Left renal cortex interstitium (tissue), 4 donors: ENCODE measurements around the gene CPXM2. TPM values are rescaled to one million over a fixed set of nuclear protein-coding genes. Genes with fewer than 3 reads are reported as not detected.
"Not testable (repeated sequence)": the region's sequence is repeated elsewhere in the genome, so short reads cannot be mapped to it uniquely, and the experiment has no call there.

Source experiments
- DNase-seq, 4 donors: peaks; one replicate each; pipeline ENCODE4 v3.0.0-alpha.2; 2013; ENCODE audit warnings: low read depth in 4 of 4, low spot score in 2 of 4, missing footprints in 1 of 4
- polyA plus RNA-seq, 4 donors: library from polyadenylated mRNA; unstranded; fragments of 120-200 nt; gene quantifications; one replicate each; pipeline ENCODE4 v1.2.1, GENCODE V29; 2013; ENCODE audit not compliant: insufficient read length in 4 of 4

CPXM2 gene
- polyA plus RNA-seq, 4 donors: 4.6 to 6.7 (median 5.5) TPM

DNA sequence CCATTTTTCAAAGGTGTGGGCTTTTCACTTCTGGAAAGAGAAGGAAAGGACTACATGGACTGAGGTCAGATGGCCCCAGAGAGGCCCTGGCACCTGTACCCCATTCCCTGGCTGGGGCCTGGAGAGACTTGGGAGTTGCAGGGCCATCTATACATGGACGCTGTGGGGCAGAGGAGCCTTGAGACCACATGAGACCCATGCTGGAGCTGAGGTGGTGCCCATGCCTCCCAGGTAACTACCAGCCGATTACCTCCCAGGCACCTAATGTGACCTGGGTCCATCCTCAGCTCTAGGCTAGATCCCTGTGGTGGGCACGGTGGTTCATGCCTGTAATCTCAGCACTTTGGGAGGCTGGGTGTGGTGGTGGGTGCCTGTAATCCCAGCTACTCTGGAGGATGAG lies 144.2 kb downstream of the CPXM2 start:
- DNase-seq: no peak

DNA sequence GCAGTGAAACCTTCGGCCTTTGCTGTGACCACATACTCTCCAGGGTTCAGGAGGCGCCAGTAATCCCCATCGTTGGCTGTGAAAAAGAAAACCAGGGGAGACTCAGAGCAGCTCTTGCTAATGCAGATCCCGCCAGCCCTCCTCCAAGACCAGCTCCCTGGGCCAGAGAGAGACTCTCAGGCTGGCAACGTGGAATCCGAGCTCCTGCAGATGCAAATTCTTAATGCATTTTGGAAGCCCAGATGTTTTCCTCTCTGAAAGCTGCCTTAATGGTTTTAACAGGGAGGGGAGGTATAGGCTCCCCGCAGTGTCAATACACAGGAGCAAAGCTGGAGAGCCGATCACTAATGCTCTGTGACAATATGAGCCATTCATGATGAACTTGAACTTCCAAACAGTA lies 144.7 kb downstream of the CPXM2 start:
- no peak for DNase-seq

DNA sequence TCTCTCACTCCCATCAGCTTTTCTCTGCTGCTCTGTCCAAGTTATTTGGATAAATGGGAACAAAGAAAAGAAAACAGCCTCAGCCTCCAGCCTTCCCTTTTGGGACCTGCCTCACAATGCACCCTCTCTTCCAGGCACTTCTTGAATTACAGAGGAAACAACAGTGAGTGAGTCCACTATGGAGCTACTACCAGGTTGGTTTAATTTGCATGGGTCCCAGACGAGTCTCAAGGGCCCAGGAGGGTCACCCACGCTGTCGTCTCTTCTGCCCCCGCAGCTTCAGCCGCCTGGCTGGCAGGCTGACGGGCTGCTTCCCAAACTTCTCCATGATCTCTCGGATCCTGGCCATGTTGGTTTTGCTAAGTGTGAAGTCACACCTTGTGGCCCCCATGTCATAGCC lies 145.1 kb downstream of the CPXM2 start:
- no peak for DNase-seq

DNA sequence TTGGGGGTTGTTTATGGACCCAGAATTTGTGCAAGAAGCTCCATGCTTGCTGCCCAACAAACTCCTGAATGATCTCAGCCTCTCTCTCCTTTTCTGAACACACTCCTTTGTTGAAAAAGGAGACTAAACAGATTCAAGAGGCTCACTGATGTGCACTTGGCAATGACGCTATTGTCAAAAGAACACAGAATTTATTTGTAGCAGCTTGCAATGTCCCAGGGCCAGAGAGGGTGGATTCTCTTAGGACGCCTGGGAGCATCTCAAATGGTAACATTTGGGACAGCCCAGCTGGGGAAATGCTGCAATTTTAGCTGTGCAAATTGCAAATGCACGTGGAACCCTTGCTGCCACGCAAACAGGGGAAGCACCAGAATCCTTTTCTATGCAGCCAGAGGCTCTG lies 145.5 kb downstream of the CPXM2 start:
- DNase-seq: no peak

DNA sequence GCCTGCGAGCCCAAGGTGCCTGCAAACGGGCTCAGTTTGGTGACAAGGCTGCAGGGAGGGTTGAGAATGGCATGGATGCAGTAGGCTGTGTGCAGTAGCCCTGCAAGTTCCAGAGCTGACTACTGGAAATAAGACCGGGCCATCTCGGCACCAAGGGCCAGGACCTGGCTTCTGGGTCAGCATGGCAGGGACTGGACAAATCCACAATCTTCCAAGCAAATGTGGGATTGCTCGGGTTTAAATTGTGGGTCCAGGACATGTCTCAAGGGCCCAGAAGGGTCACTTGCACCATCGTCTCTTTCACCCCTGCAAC lies 147.4 kb downstream of the CPXM2 start:
- DNase-seq: no peak

DNA sequence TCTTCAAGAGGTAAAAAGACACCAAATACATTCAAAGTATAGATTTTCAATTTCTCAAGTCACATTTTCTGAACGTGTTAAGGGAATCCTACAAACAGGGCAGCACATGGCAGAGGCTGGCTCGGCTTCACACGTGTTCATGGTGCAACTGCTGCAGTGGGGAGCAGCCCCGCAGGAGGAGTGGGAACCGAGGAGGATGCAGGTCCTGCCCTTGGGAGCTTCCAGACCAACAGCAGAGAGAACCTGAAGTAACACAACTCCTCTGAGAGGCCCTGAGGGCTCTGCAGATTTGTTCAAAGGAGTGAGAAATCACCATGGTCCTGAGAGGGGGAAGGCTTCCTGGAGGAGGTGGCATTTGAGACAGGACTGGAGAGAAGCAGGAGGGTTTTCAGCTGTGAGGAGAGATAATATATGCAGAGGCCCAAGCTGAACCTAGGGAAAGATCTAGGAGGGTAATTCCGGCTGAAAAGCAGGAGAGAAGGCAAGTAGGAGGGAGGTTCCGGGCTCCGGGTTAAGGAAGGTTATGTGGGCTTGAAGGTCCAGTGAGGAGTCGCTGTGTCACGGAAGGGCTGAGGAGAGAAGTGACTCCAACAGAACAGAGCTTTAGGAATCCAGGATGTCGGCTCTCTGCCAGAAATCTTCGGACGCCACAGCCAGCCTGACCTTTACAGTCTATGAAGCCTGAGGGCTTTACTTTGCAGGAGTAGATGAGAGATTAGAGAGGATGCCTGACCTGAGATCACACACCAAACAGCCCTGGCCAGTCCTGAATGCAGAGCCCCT lies 148.0 kb downstream of the CPXM2 start:
- DNase-seq: no peak

DNA sequence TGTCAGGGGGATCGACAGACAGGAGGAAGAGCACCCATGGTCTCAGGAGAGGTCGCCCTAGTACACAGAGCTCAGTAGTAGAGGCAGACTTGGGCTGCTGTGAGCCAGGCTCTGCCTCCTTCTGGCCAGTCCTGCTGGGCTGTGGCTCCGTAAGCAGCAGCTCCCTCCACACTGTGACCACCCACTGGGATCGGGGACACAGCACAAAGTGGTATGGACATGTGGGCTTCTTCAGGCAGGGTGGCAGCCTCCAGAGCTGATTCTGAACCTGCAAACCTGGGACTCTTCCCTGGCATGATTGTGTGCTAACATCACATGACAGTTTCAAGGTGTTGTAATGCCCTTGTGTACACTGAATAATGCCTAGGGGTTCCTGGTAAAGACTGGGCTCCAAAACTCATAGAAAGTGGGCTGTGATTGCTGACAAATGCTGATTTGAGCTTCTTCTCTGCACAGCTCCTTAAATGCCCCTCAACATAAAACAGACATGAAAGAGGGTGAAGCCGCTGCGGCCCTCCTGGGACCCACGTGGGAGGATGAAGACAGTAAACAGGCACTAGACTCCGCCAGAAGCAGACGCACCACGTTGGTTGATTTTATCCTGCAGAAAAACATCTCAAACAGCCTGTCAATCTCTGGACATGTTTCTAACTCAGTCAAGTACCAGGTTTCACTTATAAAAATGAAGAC lies 148.7 kb downstream of the CPXM2 start:
- DNase-seq: no peak

DNA sequence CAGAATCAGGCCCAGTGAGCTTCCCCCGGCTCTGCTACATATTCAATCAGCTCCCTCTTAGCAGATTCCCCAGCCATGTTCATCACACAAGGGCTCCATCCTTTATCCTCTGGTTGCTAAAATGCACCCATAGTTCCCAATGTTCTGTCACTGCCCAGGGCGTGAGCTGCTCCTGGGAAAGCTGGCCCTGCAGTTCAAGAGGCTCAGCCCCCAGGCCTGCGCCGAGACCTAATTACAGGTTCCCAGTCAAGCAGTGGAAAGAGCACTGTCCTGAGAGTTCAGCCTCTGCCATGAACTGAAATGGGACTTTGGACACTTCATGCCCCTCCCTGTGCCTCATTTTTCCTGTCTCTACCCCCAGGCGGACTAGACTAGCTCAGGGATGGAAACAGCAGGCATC lies 149.9 kb downstream of the CPXM2 start:
- no peak for DNase-seq

DNA sequence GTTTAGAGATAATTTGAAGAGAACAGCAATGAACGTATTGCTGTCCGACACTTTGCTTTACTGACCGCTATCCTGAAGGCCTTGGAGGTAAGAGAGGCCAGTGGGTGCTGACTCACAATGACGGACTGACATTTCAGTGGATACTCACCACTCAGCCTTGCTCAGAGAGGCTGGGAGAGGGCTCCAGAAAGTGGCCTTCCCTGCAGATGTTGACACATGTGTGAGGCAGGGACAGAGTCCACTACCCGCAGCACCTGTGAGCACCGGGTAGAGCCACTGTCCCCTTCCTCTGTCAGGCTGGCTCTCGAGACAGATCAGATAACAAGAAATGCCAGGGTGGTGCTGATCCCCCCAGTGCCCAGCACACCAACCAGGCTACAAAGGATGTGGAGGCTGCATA lies 150.5 kb downstream of the CPXM2 start:
- DNase-seq: no peak

DNA sequence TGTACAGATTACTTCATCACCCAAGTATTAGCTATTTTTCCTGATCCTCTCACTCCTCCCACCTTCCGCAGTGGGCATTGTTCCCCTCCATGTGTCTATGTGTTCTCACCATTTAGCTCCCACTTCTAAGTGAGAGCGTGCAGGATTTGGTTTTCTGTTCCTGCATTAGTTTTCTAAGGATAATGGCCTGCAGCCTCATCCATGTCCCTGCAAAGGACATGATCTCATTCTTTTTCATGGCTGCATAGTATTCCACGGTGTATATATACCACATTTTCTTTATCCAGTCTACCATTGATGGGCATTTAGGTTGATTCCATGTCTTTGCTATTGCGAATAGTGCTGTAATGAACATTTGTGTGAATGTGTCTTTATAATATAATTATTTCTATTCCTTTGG lies 154.7 kb downstream of the CPXM2 start:
- not testable (repeated sequence) for DNase-seq

DNA sequence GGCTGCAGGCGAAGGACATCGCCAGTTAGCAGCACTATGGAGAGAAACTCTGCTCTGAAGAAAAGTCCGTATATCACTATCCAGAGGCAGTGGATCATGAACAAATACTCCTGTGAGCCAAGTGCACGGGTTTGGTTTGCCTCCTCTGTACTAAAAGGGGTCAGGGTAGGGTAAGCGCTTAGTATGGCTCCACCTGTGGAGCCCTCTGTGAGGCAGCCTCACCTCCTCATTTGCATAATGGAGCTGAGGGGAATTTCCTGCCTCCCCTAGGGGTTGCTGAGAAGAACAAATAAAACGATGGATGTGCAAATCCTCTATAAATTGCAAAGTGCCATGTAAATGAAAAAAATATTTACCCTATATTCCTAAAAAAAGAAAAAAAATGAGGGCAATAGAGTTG lies 162.1 kb downstream of the CPXM2 start:
- no peak for DNase-seq

DNA sequence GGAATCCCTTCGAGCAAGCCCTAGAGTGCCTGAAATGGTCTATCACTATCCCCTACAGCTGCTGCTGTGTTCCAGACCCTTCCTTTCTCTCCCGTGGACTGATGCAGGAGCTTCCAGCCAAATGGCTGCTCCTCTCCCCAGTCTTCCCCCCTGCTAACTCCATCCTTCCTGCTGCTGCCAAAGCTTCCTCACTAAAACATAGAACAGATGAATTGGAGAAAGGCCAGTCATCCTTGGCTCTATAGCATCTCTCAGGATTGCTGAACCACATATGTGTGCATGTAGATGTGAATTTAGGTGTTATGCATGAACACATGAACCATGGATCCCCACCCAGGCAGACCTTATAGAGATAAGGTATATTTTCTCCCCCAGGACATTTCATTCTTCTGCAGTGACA lies 164.8 kb downstream of the CPXM2 start:
- no peak for DNase-seq

DNA sequence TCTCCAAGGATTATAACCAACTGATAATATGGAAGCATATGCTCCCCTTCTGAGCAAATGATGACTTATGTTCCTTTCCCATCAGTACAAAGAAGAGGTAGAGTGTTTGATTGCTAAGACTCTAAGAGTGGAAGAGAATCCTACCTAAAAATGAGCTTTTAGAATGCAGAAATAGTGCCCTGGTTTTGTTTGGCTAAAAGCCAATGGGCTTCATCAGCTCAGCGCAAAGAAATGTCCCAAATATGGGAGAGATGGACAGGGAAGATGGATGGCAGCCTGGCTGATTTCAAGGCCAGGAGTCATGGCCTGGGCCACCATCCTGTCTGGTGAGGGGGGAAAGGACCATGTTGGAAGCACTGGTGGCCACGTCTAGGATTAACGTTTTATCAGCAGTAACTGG lies 165.2 kb downstream of the CPXM2 start:
- no peak for DNase-seq

DNA sequence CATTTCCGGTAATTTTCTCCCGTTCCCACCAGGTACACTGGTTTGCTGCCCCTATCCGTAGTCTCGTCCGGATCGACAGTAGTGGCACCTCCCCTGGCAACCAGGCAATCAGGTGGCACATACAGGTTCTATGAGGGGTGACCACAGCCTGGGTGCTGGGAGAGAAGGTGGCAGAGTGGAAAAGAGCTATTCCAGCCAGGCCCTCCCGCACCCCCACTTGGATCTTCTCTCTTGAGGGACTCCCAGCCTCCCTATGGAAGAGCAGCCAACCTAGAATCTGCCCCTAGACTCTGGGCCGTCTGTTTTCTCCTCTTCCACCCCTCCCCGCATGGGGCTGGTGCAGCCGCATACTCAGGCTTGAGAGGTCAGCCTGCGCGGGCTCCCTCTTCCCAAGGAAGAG lies 166.9 kb downstream of the CPXM2 start:
- DNase-seq: no peak

DNA sequence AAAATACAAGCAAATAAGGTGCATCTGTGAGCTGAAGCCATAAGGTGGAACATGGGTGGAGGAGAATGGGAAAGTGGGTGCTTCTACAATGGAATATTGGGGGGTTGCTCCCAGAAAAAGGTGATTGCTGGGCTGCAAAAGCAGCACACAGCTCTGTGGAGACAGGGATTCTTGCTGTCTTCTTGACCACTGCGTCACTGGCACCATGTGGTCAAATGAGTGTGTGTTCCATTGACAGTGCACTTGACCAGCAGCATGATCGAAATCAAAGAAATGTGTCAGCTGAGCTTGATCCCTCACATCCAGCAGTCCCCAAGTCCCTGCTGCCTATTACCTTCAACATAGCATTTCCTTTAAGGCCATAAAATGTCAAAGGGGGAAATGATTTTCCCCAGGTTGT lies 169.3 kb downstream of the CPXM2 start:
- no peak for DNase-seq

DNA sequence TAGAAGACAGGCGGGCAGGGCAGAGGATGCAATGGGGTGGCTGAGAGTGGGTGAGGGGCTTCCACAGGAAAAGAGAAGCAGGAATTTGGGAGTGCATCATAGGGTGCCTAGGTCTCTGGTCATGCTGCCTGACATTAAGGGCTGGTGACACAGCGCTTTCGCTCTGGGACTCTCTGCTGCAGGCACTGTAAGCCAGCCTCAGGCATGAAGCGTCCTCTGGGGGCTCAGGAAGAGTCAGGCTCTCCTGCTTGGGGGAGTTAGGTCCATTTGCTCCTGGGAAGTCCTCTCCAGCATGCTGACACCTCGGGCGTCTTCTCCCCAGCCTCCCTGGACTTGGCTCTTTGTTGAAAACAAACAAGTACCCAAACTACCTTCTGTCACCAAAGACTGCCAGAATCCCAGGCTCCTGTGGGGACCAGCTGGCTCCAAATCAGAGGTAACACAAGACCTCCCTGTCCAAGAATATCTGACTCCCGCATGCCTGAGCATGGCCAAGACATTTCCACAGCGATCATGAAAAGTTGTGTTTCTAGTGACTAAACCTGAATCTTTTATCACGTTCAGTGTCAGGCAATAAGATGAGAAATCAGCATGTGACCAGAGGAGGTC lies 170.1 kb downstream of the CPXM2 start:
- DNase-seq: no peak

DNA sequence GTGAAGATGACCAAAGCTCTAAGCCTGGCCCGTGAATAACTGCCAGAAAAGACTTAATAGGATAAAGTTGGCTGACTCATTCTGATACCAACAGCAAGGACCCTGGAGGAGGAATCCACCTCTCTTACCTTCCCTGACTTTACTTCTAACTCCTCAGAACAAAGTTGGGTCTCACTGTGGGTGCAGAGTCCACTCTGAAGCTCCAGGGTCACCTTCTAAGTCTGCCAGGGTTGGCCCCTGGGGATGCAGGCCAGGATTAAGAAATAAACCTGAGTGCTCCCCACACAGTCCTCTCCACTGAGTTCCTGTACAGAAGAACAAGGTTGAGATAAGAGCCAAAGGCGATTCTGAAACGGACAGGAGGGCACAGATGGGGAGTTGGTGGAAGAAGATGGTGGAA lies 171.1 kb downstream of the CPXM2 start:
- no peak for DNase-seq

DNA sequence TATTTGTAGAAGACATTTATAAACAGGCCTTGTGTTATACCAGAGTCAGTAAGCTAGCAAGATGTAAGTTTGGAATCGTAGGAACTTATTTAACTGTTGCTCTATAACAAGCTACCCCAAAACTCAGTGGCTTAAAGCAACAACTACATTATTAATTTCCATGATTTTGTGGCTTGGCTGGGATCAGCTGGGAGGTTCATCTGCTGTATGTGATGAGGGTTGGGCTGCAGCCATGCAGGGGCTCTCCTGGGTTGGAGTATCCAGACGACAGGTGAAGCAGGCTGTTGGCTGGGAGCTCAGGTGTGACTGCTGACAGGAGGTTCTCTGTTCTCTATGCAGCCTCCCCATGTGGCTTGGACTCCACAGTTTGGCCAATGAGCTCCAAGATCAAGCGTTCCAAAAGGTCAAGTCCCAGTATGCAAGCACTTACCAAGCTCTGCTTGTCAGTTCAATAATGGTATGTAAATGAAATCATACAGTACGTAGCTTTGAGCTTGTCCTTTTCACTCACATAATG lies 173.0 kb downstream of the CPXM2 start:
- no peak for DNase-seq

DNA sequence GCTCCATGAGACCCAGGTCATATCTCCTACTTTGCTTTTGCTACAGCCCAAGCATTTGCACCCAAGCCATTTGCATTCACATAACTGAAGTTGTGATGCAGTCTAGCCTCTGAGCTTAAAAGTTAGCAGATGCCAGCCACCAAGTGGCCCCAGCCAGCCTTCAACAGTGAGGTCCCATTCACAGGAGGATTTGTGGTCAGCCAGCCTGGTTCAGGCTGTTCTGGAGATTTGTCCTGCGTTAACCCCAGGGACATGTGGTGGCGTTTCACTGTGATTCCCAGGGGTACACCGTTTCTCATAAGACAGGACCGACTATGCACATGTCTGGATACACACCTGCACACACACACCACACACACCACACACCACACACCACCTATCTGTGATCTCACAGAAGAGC lies 174.3 kb downstream of the CPXM2 start:
- no peak for DNase-seq

DNA sequence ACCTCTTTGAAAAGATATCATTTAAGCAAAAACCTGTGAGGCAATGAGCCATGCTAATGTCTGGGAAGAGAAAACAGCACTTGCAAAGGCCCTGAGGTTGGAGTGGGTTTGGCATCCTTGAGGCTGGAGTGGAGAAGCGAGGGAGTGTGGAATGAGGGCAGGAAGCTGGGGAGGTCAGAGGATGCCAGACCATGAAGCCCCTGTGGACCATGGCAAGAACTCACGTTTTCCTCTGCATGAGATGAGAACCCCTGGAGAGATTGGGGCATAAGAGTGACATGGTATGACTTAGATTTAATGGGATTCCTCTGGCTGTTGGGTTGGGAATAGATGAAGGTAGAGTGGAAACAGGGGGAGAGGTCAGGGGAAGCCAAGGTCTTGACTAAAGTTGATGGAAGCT lies 176.1 kb downstream of the CPXM2 start:
- no peak for DNase-seq

DNA sequence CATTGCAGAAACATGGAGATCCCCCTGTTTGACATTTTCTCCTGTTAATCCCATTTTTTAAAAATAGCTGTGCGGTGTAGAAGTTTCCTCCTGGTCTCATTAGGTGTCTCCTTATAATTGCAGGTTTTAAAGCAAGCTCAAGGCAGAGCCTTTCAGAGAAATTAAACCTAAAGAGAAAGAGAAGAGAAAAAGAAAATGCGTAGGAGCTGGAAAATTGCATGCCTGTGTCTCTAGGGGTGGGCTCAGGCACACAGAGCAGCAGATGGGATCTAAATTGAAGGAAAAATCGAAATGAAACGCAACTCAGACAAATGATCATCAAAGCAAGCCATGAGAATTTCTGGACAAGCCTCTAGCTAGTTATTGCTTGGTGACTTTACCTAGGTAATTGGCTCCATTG lies 185.4 kb downstream of the CPXM2 start:
- no peak for DNase-seq

DNA sequence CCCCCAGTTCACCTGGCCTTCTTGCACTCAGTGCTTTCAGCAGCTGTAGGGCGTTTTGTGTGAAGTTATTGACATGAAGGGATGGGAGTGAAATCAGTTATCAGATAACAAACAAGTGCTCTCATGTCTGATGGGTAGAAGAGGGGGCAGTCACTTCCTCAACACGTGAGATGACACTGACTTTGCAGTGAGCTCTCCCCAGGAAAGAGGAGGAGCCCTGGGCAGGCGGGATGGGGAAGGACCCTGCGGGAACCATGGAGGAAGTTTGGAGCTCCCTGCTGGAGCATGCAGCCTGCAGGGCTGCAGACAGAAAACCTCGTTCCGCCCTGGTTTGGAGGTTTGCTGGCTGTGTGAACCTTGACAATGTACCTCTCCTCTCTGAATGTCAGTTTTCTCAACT lies 186.8 kb downstream of the CPXM2 start:
- DNase-seq: no peak
